Type B pancreatic cell (in vitro differentiated cells): ENCODE measurements around the gene FLT1. TPM values are rescaled to one million over a fixed set of nuclear protein-coding genes. Genes with fewer than 3 reads are reported as not detected.

ENCODE experiments used
- DNase-seq: peaks from one replicate; pipeline ENCODE4 v3.0.0; 2021; ENCODE audit warnings: mixed read lengths; ENCODE audit not compliant: unreplicated experiment; ENCODE audit errors: extremely low spot score
- H3K27ac Mint-ChIP-seq: 2 replicates; pipeline ENCODE4 v1.8.0; 2021; ENCODE audit warnings: mild to moderate bottlenecking, mixed read lengths
- H3K27me3 Mint-ChIP-seq: 2 replicates; pipeline ENCODE4 v1.8.0; 2021; ENCODE audit warnings: mixed read lengths
- H3K36me3 Mint-ChIP-seq: 2 replicates; pipeline ENCODE4 v1.8.0; 2021; ENCODE audit warnings: mixed read lengths
- H3K4me1 Mint-ChIP-seq: one replicate; pipeline ENCODE4 v1.8.0; 2021; ENCODE audit warnings: mixed read lengths; ENCODE audit not compliant: unreplicated experiment
- H3K4me3 Mint-ChIP-seq: 2 replicates; pipeline ENCODE4 v1.8.0; 2021; ENCODE audit warnings: mild to moderate bottlenecking, mixed read lengths
- H3K9me3 Mint-ChIP-seq: 2 replicates; pipeline ENCODE4 v1.8.0; 2021; ENCODE audit warnings: mixed read lengths
- CTCF ChIP-seq: fragments of 200-600 bp; sonication (generic); conservative IDR thresholded peaks from 2 replicates; pipeline ENCODE4 v1.5.0; 2021; ENCODE audit warnings: antibody characterized with exemption, mild to moderate bottlenecking
- total RNA-seq: library from RNA; stranded (reverse); gene quantifications from 2 replicates; pipeline ENCODE4 v1.2.1, GENCODE V29; 2021; ENCODE audit warnings: low replicate concordance

Gene FLT1
- total RNA-seq, 1 donor from 2014 or later: 1.3 TPM

GRCh38 chr13:28531077-28531844 is 36.3 kb upstream of the FLT1 start:
- H3K4me3 Mint-ChIP-seq: no peak overlapping the region
- no peak for TF ChIP-seq CTCF
- peaks cover 3% of the 10 kb centered on the region for H3K36me3 Mint-ChIP-seq
- H3K27ac Mint-ChIP-seq: no peak overlapping the region
- no peak for DNase-seq
- no peaks in the 10 kb centered on the region for H3K4me1 Mint-ChIP-seq
- peaks cover 3% of the 10 kb centered on the region for H3K9me3 Mint-ChIP-seq
- peaks cover 44% of the 10 kb centered on the region for H3K27me3 Mint-ChIP-seq

- Mint-ChIP-seq H3K27me3 (peaks cover 42% of the 10 kb centered on the region), H3K27ac (no peak overlapping the region), H3K9me3 (no peaks in the 10 kb centered on the region), H3K4me1 (no peaks in the 10 kb centered on the region), H3K4me3 (no peak overlapping the region), H3K36me3 (peaks cover 3% of the 10 kb centered on the region)
- no peak for DNase-seq
- no peak for TF ChIP-seq CTCF
Observed at GRCh38 chr13:28530729-28531076, 35.8 kb upstream of the FLT1 start.

GRCh38 chr13:28529836-28530235 is 34.9 kb upstream of the FLT1 start:
- Mint-ChIP-seq H3K9me3 (no peaks in the 10 kb centered on the region), H3K4me3 (no peak overlapping the region), H3K27me3 (peaks cover 49% of the 10 kb centered on the region), H3K27ac (no peak overlapping the region), H3K4me1 (no peaks in the 10 kb centered on the region), H3K36me3 (peaks cover 3% of the 10 kb centered on the region)
- no peak for TF ChIP-seq CTCF
- no peak for DNase-seq

- H3K27ac Mint-ChIP-seq: no peak overlapping the region
- no peak for TF ChIP-seq CTCF
- no peaks in the 10 kb centered on the region for H3K36me3 Mint-ChIP-seq
- no peaks in the 10 kb centered on the region for H3K9me3 Mint-ChIP-seq
- DNase-seq: no peak
- H3K27me3 Mint-ChIP-seq: peaks cover 48% of the 10 kb centered on the region
- no peak overlapping the region for H3K4me3 Mint-ChIP-seq
- no peaks in the 10 kb centered on the region for H3K4me1 Mint-ChIP-seq
Observed at GRCh38 chr13:28528848-28529247, 33.9 kb upstream of the FLT1 start.

- Mint-ChIP-seq H3K4me3 (no peak overlapping the region), H3K36me3 (no peaks in the 10 kb centered on the region), H3K4me1 (no peaks in the 10 kb centered on the region), H3K27me3 (peaks cover 44% of the 10 kb centered on the region), H3K27ac (no peak overlapping the region), H3K9me3 (no peaks in the 10 kb centered on the region)
- DNase-seq: no peak
- TF ChIP-seq CTCF: no peak
Observed at GRCh38 chr13:28528388-28528787, 33.5 kb upstream of the FLT1 start.
